ENCODE data around the gene SCARF2.

The SCARF2 gene

DNA sequence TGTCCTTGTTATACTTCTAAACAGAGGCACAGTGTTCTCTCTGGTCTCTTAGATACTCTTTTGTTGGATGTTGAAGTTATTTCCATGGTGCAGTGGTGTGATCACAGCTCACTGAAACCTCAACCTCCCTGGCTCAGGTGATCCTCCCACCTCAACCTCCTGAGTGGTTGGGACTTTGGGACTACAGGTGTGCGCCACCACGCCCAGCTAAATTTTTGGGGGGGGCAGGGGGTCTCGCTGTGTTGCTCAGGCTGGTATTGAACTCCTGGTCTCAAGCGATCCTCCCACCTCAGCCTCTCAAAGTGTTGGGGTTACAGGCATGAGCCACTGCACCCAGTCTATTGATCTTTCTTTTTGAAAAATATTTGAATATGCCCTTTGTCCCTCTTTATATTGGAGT is 28.7 kb downstream of the SCARF2 start:
- DNase-seq (ENCODE audit: extremely low read depth, low read depth), result no peak
- no peak for TF ChIP-seq CTCF (IDR thresholded peaks at IDR 0.05; ENCODE audit: low read depth, low read length)

- no peak for TF ChIP-seq CTCF (IDR thresholded peaks at IDR 0.05; ENCODE audit: low read depth, low read length)
- no peak for DNase-seq (ENCODE audit: extremely low read depth, low read depth)
Observed at GRCh38 chr22:20407829-20408228, 29.8 kb downstream of the SCARF2 start.

DNA sequence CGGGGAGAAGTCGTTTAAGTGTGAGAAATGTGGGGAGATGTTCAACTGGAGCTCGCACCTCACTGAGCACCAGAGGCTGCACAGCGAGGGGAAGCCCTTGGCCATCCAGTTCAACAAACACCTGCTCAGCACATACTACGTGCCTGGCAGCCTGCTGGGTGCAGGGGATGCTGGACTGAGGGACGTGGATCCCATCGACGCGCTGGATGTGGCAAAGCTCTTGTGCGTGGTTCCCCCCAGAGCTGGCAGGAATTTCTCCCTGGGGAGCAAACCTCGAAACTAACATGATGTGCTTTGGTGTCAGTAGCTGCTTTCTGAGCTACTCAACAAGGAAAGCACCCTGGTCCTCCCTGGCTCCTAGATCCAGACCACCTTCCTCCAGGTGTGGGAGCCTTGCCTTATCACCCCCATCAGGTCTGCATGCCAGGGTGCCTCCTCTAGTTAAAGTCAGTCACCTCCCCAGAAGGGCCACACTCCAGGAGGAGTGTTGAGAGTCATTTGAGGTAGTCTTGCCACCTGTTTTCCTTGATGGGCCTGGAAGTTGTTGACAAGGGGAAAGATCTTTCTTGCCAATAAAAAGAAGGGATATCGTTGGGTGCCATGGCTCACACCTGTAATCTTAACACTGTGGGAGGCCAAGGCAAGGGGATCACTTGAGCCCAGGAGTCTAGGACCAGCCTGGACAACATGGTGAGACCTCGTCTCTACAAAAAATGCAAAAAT is 30.8 kb downstream of the SCARF2 start:
- TF ChIP-seq CTCF (IDR thresholded peaks at IDR 0.05; ENCODE audit: low read depth, low read length), result no peak
- DNase-seq (ENCODE audit: extremely low read depth, low read depth), result no peak

GRCh38 chr22:20405931-20406685 is 31.5 kb downstream of the SCARF2 start:
- TF ChIP-seq CTCF (IDR thresholded peaks at IDR 0.05; ENCODE audit: low read depth, low read length), result no peak
- DNase-seq (ENCODE audit: extremely low read depth, low read depth), result no peak

- DNase-seq (ENCODE audit: extremely low read depth, low read depth), result no peak
- TF ChIP-seq CTCF (IDR thresholded peaks at IDR 0.05; ENCODE audit: low read depth, low read length), result no peak
Observed at GRCh38 chr22:20405291-20405930, 32.2 kb downstream of the SCARF2 start.

DNA sequence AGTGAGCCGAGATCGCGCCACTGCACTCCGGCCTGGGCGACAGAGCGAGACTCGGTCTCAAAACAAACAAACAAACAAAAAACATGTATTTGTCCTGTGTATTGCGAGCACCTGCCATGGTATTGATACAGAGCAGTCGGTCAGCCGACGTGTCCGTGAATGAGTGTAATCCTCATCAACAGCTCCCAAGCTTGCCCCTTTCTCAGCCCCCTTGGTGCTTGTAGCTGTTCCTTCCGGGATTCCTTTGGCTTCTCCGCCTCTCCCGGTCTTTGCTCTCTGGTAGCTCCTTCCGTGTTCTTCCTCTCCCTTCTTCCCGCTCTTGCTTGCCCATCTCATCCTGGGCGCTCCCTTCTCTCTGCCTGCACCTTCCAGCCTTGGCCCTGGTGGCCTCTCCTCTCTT is 32.7 kb downstream of the SCARF2 start:
- no peak for DNase-seq (ENCODE audit: extremely low read depth, low read depth)
- TF ChIP-seq CTCF (IDR thresholded peaks at IDR 0.05; ENCODE audit: low read depth, low read length), result no peak

DNA sequence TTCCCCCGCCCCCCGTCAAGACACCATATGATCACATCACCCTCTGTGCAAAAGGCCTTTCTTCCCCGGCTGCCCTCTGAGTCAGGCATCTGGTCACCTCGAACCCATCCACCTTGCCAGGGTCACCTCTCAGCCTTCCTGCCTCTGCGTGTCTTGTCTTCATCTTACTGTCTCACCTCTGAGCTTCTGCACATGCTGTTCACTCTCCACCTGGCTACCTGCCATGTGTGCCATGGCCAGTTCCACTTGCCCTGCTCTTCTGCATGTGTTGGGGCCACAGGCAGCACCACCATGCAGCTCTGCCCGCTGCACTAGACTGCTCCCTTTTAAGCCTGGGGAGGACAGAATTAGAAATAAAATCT is 33.9 kb downstream of the SCARF2 start:
- no peak for TF ChIP-seq CTCF (IDR thresholded peaks at IDR 0.05; ENCODE audit: low read depth, low read length)
- DNase-seq (ENCODE audit: extremely low read depth, low read depth), result no peak

Measured in AG09319 (cell line).